WTC11 (cell line): ENCODE measurements around the gene KIF24. TPM values are rescaled to one million over a fixed set of nuclear protein-coding genes. Genes with fewer than 3 reads are reported as not detected.

Experiments used
- ATAC-seq: fragments of 200-7000 bp; cut with Tn5 transposase; 2 replicates; pipeline ENCODE4 v1.10.0; 2021; ENCODE audit warnings: mild to moderate bottlenecking, moderate library complexity
- CTCF ChIA-PET: fragments of 300-600 bp; sonication (Branson Sonifier 250); formaldehyde crosslinking; loops from one replicate; lab custom pipeline; 2021; ENCODE audit warnings: antibody characterized with exemption; lab: Charles Lee
- POLR2A ChIA-PET: fragments of 350-600 bp; sonication (Branson Sonifier 250); formaldehyde crosslinking; loops from one replicate; lab custom pipeline; 2021; ENCODE audit warnings: antibody characterized with exemption; lab: Charles Lee
- DNase-seq: peaks from one replicate; pipeline ENCODE4 v3.0.0; 2021; ENCODE audit warnings: low spot score
- H3K27ac Mint-ChIP-seq: 2 replicates; pipeline ENCODE4 v1.8.0; 2021; ENCODE audit warnings: mixed read lengths
- H3K27me3 Mint-ChIP-seq: 2 replicates; pipeline ENCODE4 v1.8.0; 2021; ENCODE audit warnings: low read depth, mild to moderate bottlenecking, moderate library complexity, mixed read lengths
- H3K36me3 Mint-ChIP-seq: 2 replicates; pipeline ENCODE4 v1.8.0; 2021; ENCODE audit warnings: mixed read lengths
- H3K4me1 Mint-ChIP-seq: 2 replicates; pipeline ENCODE4 v1.8.0; 2022; ENCODE audit warnings: mixed read lengths
- H3K4me3 Mint-ChIP-seq: 2 replicates; pipeline ENCODE4 v1.8.0; 2021; ENCODE audit warnings: mild to moderate bottlenecking, moderate library complexity, mixed read lengths
- H3K9me3 Mint-ChIP-seq: 2 replicates; pipeline ENCODE4 v1.8.0; 2021; ENCODE audit warnings: mixed read lengths
- ATF3 ChIP-seq: sonication (generic); formaldehyde crosslinking; conservative IDR thresholded peaks from 2 replicates; pipeline ENCODE4 v1.8.1; 2022; ENCODE audit warnings: mild to moderate bottlenecking, missing genetic modification reagents
- CTCF ChIP-seq: fragments of 200-600 bp; IDR thresholded peaks from 2 replicates; pipeline ENCODE4 v1.8.0; 2022; ENCODE audit warnings: antibody characterized with exemption
- ERG ChIP-seq: fragments of 250-450 bp; sonication (Bioruptor Pico); IDR thresholded peaks from 2 replicates; pipeline ENCODE4 v1.8.0; 2021; ENCODE audit warnings: mild to moderate bottlenecking
- FOXK1 ChIP-seq: sonication (generic); formaldehyde crosslinking; IDR thresholded peaks from 2 replicates; pipeline ENCODE4 v1.8.0; 2022; ENCODE audit warnings: mild to moderate bottlenecking, moderate library complexity, missing genetic modification reagents
- GRHL2 ChIP-seq: fragments of 250-450 bp; sonication (Bioruptor Pico); IDR thresholded peaks from 2 replicates; pipeline ENCODE4 v1.8.0; 2022; ENCODE audit warnings: mild to moderate bottlenecking, moderate library complexity; ENCODE audit not compliant: insufficient replicate concordance, severe bottlenecking
- GTF2I ChIP-seq: fragments of 250-450 bp; sonication (Bioruptor Pico); conservative IDR thresholded peaks from 2 replicates; pipeline ENCODE4 v1.4.0; 2021; ENCODE audit warnings: mild to moderate bottlenecking
- MXD4 ChIP-seq: fragments of 250-450 bp; sonication (Bioruptor Pico); IDR thresholded peaks from 2 replicates; pipeline ENCODE4 v1.8.0; 2021; ENCODE audit warnings: mild to moderate bottlenecking, moderate library complexity, borderline replicate concordance
- NFATC4 ChIP-seq: fragments of 250-450 bp; sonication (Bioruptor Pico); IDR thresholded peaks from 2 replicates; pipeline ENCODE4 v1.9.0; 2021; ENCODE audit warnings: mild to moderate bottlenecking
- NR2C2 ChIP-seq: sonication (generic); formaldehyde crosslinking; IDR thresholded peaks from 2 replicates; pipeline ENCODE4 v1.8.0; 2022; ENCODE audit warnings: mild to moderate bottlenecking, missing genetic modification reagents
- SMAD4 ChIP-seq: sonication (generic); formaldehyde crosslinking; IDR thresholded peaks from 2 replicates; pipeline ENCODE4 v1.8.0; 2022; ENCODE audit warnings: mild to moderate bottlenecking, missing genetic modification reagents
- TEAD1 ChIP-seq: sonication (generic); formaldehyde crosslinking; IDR thresholded peaks from 2 replicates; pipeline ENCODE4 v1.8.0; 2022; ENCODE audit warnings: mild to moderate bottlenecking, missing genetic modification reagents
- ZBTB43 ChIP-seq: sonication (generic); formaldehyde crosslinking; IDR thresholded peaks from 2 replicates; pipeline ENCODE4 v1.8.1; 2023; ENCODE audit warnings: mild to moderate bottlenecking, missing genetic modification reagents
- ZNF121 ChIP-seq: sonication (generic); formaldehyde crosslinking; IDR thresholded peaks from 2 replicates; pipeline ENCODE4 v1.8.0; 2023; ENCODE audit warnings: missing genetic modification reagents
- ZNF219 ChIP-seq: sonication (generic); formaldehyde crosslinking; IDR thresholded peaks from 2 replicates; pipeline ENCODE4 v1.8.0; 2023; ENCODE audit warnings: missing genetic modification reagents, mild to moderate bottlenecking, borderline replicate concordance
- ZSCAN18 ChIP-seq: fragments of 250-450 bp; sonication (Bioruptor Pico); IDR thresholded peaks from 2 replicates; pipeline ENCODE4 v2.1.2; 2022; ENCODE audit warnings: mild to moderate bottlenecking, moderate library complexity
- total RNA-seq: library from RNA; stranded (reverse); gene quantifications from 3 replicates; pipeline ENCODE4 v1.2.3, GENCODE V29; 2021
- TF ChIP-seq, protein P1 (sequence below): sonication (generic); formaldehyde crosslinking; IDR thresholded peaks from 2 replicates; pipeline ENCODE4 v1.8.0; 2022; ENCODE audit warnings: mild to moderate bottlenecking, missing genetic modification reagents
- TF ChIP-seq, protein P2 (sequence below): sonication (generic); formaldehyde crosslinking; IDR thresholded peaks from 2 replicates; pipeline ENCODE4 v1.8.1; 2022; ENCODE audit warnings: mild to moderate bottlenecking, missing genetic modification reagents, moderate library complexity, borderline replicate concordance

The KIF24 gene
- total RNA-seq, 1 experiment from 2014 or later: 4.5 TPM

- no peak for TF ChIP-seq ZSCAN18 (CRISPR knock-in tag)
- TF ChIP-seq, protein P1, sequence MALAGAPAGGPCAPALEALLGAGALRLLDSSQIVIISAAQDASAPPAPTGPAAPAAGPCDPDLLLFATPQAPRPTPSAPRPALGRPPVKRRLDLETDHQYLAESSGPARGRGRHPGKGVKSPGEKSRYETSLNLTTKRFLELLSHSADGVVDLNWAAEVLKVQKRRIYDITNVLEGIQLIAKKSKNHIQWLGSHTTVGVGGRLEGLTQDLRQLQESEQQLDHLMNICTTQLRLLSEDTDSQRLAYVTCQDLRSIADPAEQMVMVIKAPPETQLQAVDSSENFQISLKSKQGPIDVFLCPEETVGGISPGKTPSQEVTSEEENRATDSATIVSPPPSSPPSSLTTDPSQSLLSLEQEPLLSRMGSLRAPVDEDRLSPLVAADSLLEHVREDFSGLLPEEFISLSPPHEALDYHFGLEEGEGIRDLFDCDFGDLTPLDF: no peak
- no peak for TF ChIP-seq CTCF
Measured at GRCh38 chr9:34291023-34291422, 38.0 kb downstream of the KIF24 start (continued).

GRCh38 chr9:34289159-34289558, 39.9 kb downstream of the KIF24 start:
- TF ChIP-seq GTF2I: no peak
- no peak for TF ChIP-seq ZNF121 (CRISPR knock-in tag)
- TF ChIP-seq GRHL2 (CRISPR knock-in tag): no peak
- TF ChIP-seq ERG (CRISPR knock-in tag): no peak
- TF ChIP-seq ZNF219 (CRISPR knock-in tag): no peak
- TF ChIP-seq NR2C2: no peak
- TF ChIP-seq MXD4 (CRISPR knock-in tag): no peak
- TF ChIP-seq NFATC4: no peak
- Mint-ChIP-seq H3K4me1 (no peaks in the 10 kb centered on the region), H3K9me3 (no peaks in the 10 kb centered on the region), H3K36me3 (no peaks in the 10 kb centered on the region), H3K27me3 (no peaks in the 10 kb centered on the region), H3K27ac (no peak overlapping the region), H3K4me3 (no peak overlapping the region)
- DNase-seq (no peak), ATAC-seq (no peak)
- ChIA-PET POLR2A (no interaction called here), CTCF (no interaction called here)

DNA sequence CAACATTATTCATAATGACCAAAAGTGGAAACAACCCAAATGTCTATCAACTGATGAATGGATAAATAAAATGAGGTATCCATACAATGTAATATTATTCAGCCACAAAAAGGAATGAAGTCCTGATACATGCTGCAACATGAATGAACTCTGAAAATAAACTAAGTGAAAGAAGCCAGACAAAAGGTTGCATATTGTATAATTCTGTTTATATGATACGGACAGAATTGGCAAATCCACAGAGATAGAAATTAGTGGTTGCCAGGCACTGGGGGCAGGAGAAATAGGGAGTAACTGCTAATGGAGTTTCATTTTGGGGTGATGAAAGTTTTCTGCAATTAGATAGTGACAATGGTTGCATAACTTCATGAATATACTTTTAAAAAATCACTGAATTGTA, 47.0 kb downstream of the KIF24 start:
- no peak overlapping the region for H3K27ac Mint-ChIP-seq
- ChIA-PET POLR2A (no interaction called here), CTCF (no interaction called here)
- no peaks in the 10 kb centered on the region for H3K27me3 Mint-ChIP-seq
- H3K4me3 Mint-ChIP-seq: no peak overlapping the region
- no peaks in the 10 kb centered on the region for H3K9me3 Mint-ChIP-seq
- H3K4me1 Mint-ChIP-seq: no peaks in the 10 kb centered on the region
- H3K36me3 Mint-ChIP-seq: no peaks in the 10 kb centered on the region
- no peak for DNase-seq
- ATAC-seq: no peak
- TF ChIP-seq ZBTB43 (CRISPR knock-in tag) (no peak), ATF3 (CRISPR knock-in tag) (no peak), SMAD4 (CRISPR knock-in tag) (no peak), TEAD1 (CRISPR knock-in tag) (no peak), FOXK1 (CRISPR knock-in tag) (no peak)
- TF ChIP-seq, protein P2, sequence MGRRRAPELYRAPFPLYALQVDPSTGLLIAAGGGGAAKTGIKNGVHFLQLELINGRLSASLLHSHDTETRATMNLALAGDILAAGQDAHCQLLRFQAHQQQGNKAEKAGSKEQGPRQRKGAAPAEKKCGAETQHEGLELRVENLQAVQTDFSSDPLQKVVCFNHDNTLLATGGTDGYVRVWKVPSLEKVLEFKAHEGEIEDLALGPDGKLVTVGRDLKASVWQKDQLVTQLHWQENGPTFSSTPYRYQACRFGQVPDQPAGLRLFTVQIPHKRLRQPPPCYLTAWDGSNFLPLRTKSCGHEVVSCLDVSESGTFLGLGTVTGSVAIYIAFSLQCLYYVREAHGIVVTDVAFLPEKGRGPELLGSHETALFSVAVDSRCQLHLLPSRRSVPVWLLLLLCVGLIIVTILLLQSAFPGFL (CRISPR knock-in tag): no peak
